Tongue (tissue), 2 donors: ENCODE results near the gene KNTC1. TPM values are rescaled to one million over a fixed set of nuclear protein-coding genes. Genes with fewer than 3 reads are reported as not detected.
"Not testable (repeated sequence)": the region's sequence is repeated elsewhere in the genome, so short reads cannot be mapped to it uniquely, and the experiment has no call there.

ENCODE experiments used
- DNase-seq: peaks from one replicate; pipeline ENCODE4 v3.0.0-alpha.2; 2015
- total RNA-seq: library from RNA; depleted of rRNA; stranded (reverse); fragments of >200 nt; gene quantifications from one replicate; pipeline ENCODE4 v1.2.3, GENCODE V29; 2014

KNTC1 gene
- 28.5 TPM for total RNA-seq

- peak; percentile 100 for DNase-seq
Observed at GRCh38 chr12:122526683-122527477, at the start of gene KNTC1, which contains the start of gene RSRC2. KNTC1 (plus strand) TSS chr12:122527249; CDS start chr12:122530064, 2,815 bp downstream. RSRC2 (minus strand) TSS chr12:122526936; CDS start chr12:122526853, 83 bp downstream.

GRCh38 chr12:122480753-122481152, 46.3 kb upstream of the KNTC1 start:
- DNase-seq = no peak

GRCh38 chr12:122481861-122482260, 45.2 kb upstream of the KNTC1 start:
- no peak for DNase-seq

- no peak for DNase-seq
Observed at GRCh38 chr12:122483969-122484368, 43.1 kb upstream of the KNTC1 start.

- DNase-seq = not testable (repeated sequence)
Observed at GRCh38 chr12:122484385-122484784, 42.7 kb upstream of the KNTC1 start.

GRCh38 chr12:122486360-122486759, 40.7 kb upstream of the KNTC1 start:
- DNase-seq = not testable (repeated sequence)

GRCh38 chr12:122486805-122487426, 40.1 kb upstream of the KNTC1 start:
- no peak for DNase-seq

- DNase-seq = not testable (repeated sequence)
Observed at GRCh38 chr12:122487807-122488206, 39.2 kb upstream of the KNTC1 start.

- DNase-seq = no peak
Observed at GRCh38 chr12:122489038-122489437, 38.0 kb upstream of the KNTC1 start.

- no peak for DNase-seq
Observed at GRCh38 chr12:122491991-122492390, 35.1 kb upstream of the KNTC1 start.

- not testable (repeated sequence) for DNase-seq
Observed at GRCh38 chr12:122493222-122493621, 33.8 kb upstream of the KNTC1 start.

- DNase-seq = no peak
Observed at GRCh38 chr12:122495258-122495657, 31.8 kb upstream of the KNTC1 start.

GRCh38 chr12:122499991-122500684, 26.9 kb upstream of the KNTC1 start:
- DNase-seq = peak; percentile 81

GRCh38 chr12:122500685-122501488, 26.2 kb upstream of the KNTC1 start, which contains the start of gene ZCCHC8:
ZCCHC8 (minus strand) TSS chr12:122500932; CDS start chr12:122500840, 92 bp downstream.
- DNase-seq = peak; percentile 99

- DNase-seq = no peak
Observed at GRCh38 chr12:122501489-122501989, 25.5 kb upstream of the KNTC1 start.

- no peak for DNase-seq
Observed at GRCh38 chr12:122503147-122503751, 23.8 kb upstream of the KNTC1 start.

GRCh38 chr12:122503783-122504590, 23.1 kb upstream of the KNTC1 start:
- DNase-seq = no peak

GRCh38 chr12:122505419-122506051, 21.5 kb upstream of the KNTC1 start:
- DNase-seq = no peak

GRCh38 chr12:122506393-122506938, 20.6 kb upstream of the KNTC1 start:
- no peak for DNase-seq

GRCh38 chr12:122508163-122508562, 18.9 kb upstream of the KNTC1 start:
- no peak for DNase-seq
